HG03442 (cell line): ENCODE data around the gene PDCD5.
A peak's percentile ranks its signal among the peaks of the same experiment; 100 is the strongest.
"Not testable (repeated sequence)": the region's sequence is repeated elsewhere in the genome, so short reads cannot be mapped to it uniquely, and the experiment has no call there.

Experiments
- ATAC-seq: cut with Tn5 transposase; IDR thresholded peaks from one replicate; pipeline ENCODE4 v1.9.1; 2021; ENCODE audit warnings: mild to moderate bottlenecking, moderate library complexity; ENCODE audit not compliant: unreplicated experiment

PDCD5 gene

DNA sequence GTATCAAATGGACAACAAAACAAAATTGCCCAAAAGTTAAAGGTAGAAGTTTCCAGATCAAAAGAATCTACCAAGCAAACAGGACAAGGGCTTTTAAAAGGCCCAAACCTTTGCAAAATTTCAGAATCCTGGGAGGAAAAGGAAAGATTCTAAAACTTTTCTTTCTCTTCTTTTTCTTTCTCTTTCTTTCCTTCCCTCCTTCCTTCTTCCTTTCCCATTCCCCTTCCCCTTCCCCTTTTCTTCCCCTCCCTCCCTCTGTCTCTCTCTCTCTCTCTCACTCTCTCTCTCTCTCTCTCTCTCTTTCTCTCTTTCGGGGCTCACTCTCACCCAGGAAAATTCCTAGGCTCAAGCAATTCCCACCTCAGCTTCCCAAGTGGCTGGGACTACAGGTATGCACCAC lies 4.2 kb upstream of the PDCD5 start:
- no peak for ATAC-seq

DNA sequence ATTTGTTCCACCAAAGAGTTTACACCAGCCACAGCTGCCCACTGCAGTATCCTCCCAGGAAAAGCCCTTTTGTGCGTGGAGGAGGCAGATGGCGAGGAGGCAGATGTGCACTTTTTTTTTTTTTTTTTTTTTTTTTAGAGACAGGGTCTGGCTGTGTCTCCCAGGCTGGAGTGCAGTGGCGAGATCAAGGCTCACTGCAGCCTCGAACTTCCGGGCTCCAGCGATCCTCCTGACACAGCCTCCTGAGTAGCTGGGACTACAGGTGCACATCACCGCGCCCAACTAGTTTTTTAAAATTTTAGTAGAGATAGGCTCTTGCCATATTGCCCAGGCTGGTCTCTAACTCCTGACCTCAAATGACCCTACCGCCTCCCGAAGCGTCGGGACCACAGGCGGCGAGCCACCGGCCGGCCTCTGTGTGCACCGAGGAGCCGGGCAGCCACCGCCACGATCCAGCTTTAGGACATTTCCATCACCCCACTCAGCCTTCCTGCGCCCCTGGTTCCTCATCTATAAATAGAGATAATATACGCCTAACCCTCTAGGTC lies 563 bp upstream of the PDCD5 start:
- peak; percentile 17 for ATAC-seq

DNA sequence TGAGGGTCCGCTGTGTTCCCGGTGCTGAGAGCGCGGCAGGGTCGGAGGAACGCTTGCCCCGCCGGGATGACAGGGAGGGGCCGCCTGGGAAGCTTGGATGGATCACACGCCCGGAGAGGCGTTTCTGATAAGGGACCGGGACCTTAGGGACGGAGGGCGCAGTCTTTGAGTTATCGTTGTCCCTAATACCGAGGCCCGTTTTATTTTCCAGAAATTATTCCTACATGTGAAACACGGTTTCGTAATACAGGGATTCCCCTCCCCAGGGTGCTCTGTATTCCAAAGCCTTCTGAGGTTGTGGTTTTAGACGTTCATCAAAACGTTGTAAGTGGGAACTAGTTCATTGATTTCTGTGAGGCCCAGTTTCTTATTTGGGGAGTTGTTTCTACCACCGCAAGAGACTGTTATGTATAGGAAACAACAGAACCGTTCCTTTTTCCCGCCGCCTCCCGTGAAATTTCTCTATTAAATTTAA lies 752 bp downstream of the PDCD5 start:
- peak; percentile 4 for ATAC-seq

DNA sequence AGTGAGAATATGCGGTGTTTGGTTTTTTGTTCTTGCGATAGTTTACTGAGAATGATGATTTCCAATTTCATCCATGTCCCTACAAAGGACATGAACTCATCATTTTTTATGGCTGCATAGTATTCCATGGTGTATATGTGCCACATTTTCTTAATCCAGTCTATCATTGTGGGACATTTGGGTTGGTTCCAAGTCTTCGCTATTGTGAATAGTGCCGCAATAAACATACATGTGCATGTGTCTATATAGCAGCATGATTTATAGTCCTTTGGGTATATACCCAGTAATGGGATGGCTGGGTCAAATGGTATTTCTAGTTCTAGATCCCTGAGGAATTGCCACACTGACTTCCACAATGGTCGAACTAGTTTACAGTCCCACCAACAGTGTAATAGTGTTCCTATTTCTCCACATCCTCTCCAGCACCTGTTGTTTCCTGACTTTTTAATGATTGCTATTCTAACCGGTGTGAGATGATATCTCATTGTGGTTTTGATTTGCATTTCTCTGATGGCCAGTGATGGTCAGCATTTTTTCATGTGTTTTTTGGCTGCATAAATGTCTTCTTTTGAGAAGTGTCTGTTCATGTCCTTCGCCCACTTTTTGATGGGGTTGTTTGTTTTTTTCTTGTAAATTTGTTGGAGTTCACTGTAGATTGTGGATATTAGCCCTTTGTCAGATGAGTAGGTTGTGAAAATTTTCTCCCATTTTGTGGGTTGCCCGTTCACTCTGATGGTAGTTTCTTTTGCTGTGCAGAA lies 6.9 kb downstream of the PDCD5 start:
- not testable (repeated sequence) for ATAC-seq

DNA sequence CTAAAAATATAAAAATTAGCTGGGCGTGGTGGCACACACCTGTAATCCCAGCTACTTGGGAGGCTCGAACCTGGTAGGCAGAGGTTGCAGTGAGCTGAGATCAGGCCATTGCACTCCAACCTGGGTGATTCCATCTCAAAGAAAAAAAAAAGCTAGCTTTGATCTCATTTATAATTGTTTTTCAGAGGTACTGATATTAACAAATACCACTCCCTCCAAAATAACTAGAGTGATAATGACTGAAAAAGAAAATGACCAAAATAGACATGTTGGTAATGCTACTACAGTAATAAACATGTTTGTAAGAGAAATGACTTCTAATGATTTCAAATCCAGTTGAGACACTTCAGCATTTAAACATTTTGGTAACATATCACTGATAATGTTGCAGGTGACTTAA lies 13.0 kb downstream of the PDCD5 start:
- no peak for ATAC-seq

DNA sequence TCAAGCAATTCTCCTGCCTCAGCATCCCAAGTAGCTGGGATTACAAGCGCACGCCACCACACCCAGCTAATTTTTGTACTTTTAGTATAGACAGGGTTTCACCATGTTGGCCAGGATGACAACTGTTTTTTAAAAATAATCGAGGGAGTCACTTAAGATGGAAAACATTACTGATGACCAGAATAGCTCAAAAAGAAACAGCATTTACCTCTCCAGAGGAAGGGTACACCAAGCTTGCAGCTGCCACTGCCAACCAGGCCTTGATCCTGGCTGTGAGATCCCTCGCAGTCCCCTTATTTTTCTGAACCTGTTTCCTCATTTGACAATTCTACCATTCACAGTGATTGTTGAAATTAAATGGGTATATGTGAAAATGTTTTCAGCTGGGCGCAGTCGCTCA lies 14.5 kb downstream of the PDCD5 start:
- no peak for ATAC-seq

DNA sequence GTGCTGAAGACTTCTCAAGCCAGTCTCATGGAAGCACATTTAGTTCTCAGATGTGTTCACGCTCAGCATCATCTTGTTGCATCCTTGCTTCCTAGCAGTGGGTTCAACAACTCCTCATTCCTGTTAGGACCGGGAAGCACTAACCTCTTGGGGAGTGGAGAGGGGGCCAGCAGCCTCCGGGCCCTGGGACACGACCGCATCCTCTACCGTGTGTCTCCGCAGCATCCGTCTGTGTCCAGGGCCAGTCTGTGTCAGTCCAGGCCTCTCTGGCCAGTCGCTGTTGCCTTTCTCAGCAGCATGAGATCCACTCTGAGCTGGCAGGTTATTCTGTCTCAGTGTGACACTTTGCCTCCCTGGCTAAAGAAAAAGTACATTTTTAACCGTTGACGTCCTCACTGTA lies 17.0 kb downstream of the PDCD5 start:
- no peak for ATAC-seq

DNA sequence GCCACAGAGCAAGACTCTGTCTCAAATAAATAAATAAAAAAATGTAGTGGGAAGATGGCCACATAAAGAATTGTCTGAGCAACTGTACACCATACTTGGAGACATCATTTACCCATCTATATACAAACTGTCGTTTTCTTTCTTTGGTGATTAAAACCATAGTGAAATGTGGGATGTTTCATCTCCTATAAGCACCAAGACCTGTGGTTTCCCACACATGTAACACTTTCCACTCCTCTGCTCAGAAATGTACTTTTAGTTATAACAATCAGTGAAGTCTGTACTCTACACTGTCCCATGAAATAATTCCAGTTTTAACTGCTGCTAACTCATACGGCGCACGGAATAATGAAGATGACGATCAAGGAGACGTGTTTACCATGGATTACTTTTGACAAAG lies 18.3 kb downstream of the PDCD5 start:
- no peak for ATAC-seq

DNA sequence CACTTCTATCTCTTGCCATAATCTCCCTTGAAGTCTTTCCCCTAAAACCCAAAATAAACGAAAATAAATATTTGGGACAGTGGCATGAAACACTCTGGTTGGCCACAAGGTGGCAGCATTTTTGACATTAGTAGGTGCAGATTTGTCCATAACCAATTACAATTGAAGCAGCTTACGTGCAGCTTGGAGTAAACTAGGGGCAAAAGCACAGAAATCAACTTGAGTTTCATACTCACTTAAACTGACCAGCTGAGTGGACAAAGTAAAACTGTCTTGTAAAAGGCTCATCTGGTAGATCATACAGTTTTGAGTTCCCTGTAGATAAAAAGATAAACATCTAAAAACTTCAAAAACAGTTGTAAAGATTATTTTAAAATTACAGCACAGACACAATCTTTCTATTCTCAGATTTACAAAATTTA lies 18.8 kb downstream of the PDCD5 start:
- no peak for ATAC-seq

DNA sequence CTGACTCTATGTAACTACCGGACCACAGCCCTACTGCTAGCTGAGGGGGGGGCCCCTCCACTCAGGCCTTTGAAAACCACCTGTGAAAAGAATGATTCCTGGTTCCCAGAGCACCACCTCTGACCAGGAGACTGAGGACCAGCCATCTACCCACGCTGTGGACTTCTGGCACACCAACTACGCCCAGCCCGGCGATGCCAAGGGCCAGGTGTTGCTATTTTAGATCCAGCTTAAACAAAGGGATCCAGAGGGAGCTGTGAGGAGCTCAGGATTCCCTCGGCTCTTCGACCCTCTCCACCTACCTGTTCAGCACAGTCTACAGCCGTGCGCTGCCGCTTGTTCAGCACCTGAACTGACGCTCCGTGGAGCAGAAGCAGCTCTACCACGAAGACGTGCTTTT lies 23.0 kb downstream of the PDCD5 start:
- no peak for ATAC-seq

DNA sequence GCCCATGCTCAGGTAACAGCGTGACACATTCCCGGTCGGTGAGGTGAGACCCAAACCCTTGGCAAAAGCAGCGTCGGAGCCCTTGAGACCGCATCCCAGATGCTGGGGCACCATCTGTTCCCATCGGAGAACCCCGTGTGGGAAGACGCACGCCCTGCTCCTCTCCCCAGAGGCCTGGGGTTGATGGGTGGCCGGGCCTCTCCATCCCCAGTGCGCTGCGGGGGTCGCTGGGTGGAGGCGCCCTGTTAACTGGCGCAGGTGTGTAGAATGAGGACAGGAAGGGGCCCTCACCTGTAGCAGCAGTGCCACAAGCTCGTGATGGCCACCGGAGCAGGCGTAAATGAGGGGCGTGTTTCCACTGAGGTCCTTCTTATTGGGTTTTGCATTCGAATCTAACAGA lies 24.6 kb downstream of the PDCD5 start:
- no peak for ATAC-seq

DNA sequence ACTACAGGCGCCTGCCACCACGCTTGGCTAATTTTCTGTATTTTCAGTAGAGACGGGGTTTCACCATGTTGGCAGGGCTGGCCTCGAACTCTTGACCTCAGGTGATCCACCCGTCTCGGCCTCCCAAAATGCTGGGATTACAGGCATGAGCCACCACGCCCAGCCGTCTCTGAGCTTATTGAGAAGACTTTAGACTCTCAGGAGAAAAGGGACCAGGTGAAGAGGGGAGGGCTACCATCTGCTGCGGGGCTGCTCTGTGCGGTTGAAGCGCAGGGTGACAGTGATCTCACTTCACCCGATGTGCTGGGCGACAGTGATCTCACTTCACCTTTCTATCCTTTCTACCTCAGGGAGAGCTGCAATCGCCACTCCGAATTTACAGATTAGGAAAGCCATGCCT lies 25.3 kb downstream of the PDCD5 start:
- no peak for ATAC-seq

DNA sequence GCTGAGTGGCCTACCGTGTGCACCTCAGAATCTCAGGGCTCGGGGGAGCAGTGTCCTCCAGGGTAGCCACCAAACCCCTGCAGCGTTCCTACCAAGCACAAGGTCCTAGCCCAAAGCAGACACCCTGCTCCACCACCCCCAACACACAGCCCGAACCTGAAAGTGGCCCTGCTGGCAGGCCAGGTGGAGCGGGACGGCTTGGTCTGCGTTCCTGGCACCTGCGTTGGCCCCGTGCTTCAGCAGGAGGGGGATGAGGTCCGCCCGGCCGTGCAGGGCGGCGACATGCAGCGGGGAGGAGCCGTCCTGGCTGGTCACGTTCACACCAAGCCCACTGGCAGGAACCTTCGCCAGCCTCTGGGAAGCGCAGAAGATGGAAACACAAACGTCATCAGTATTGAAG lies 26.5 kb downstream of the PDCD5 start:
- ATAC-seq = no peak

DNA sequence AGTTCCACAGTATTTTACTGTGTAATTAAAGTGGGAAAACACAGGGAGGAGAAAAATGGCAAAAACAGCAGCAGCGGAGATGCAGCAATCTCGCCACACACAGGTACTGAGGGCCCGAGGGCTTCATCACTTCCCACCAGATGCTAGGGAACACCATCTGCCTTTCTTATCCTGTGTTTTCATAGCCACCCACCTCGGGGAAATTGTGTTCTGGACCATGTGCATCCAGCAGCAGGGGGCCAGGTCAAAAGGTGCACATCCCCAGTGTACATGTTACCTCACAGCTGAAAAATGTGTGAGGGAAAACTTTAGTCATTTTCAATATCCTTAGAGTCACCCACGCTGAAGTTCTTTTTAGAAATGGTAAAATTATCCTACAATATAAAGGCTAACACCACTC lies 30.2 kb downstream of the PDCD5 start:
- ATAC-seq = no peak

DNA sequence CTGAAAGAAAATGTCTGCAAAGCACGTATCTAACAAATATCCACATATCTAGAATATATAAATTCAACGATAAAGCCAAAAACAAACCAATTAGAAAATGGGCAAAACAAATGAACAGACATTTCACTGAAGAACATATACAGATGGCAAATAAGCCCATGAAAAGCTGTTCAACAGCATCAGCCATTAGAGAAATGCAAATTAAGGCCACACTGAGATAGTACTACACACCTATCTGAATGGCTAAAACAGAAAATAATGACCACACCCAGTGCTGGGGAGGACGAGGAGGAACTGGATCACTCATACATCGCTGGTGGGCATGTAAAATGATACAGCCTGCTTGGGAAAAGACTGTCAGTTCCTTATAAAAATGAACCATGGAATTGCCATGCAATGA lies 32.0 kb downstream of the PDCD5 start:
- ATAC-seq = no peak

DNA sequence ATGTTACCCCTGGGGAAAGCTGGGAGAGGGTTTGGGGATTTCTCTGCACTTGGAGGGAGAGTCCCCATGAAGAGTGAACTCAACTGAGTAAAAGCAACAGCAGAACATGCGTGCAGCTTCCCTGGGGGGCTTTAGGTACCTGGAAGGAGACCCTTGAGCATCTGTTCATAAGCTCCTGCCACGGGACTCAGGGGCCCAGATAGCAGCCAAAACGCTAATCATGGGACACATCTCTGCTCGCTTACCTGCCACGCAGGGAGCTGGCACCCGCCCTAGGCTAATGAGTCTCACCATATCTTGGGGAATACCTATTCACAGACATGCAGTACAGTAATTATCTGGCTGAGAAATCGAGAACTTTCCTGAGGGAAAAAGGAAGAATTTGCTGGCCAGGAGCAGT lies 33.9 kb downstream of the PDCD5 start:
- no peak for ATAC-seq

DNA sequence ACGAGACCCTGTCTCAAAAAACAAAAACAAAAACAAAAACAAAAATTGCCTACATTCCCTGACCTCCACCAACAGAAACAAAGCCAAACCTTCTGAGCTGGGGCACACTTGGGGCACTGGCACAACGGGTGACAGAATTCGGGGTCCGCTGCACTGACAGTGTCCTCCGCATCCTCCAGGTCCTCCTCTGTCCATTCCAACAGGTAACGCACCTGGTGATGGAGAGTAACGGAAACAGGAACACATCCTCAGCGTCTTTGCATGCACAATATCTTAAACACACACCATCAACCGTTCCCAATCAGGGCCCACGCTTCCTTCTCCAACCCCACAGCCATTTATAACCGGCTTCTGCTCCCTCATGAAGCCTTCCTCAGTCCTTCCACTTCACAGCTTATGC lies 34.6 kb downstream of the PDCD5 start:
- ATAC-seq = no peak

DNA sequence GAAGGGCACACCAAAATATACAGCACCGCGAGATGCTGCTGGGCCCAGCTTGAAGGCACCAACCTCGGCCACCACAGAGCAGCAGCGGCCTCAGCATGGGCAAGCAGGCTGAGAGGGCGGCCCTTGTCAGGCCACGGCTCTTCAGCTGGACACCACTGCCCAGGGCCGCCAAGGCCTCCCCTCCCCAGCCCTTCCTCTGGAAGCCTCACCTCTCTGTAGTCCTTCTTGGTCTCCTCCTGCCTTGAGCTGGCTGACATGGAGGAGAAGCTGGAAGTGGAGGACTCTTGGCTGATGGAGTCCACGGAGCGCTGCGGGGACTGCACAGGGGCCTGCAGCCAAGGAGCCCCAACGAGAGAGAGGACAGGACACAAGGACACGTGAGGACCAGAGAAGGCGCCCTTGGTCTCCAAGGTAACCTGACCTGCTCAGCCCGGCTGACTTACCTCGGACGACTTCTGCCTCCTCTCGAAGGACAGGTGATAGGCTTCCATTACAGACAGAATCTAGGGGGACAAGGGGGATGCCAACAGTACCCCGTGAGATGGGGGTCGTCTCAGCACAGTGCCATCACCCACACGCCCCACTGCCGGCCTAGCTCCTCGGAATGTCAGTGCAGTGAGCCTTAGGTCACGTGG lies 38.2 kb downstream of the PDCD5 start:
- no peak for ATAC-seq

DNA sequence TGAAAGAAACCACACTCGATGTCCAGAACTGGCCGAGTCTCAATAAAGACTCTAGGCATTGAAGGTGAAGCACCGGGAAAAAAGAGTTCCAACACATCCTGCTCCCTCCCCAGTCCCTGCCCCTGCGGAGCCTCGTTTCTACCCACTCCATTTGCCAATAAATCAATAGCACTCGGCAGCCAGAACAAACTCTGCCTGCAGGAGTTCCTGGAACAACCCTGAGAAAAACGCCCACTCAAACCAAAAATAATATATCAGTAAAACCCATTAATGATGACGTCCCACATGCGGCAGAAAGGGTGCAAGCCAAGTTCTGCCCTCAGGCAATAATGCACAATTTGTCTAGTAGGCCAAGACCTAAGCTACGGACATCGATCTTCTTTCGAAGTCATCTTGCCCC lies 41.0 kb downstream of the PDCD5 start:
- ATAC-seq = no peak

DNA sequence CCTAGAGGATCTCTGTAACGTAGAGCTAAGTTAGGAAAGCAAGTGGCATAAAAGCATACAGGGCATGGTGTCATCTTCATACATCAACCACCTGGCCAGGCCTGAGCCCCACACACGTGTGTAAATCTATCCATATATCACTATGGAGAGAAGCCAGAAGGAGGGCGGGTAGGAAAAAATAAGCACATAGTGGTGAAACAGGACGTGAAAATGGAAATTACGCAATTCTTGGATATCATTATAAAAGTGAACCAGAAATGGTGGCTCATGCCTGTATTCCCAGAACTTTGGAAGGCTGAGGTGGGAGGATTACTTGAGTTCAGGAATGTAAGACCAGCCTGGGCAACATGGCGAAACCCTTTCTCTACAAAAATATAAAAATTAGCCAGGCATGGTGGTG lies 43.4 kb downstream of the PDCD5 start:
- ATAC-seq = no peak

DNA sequence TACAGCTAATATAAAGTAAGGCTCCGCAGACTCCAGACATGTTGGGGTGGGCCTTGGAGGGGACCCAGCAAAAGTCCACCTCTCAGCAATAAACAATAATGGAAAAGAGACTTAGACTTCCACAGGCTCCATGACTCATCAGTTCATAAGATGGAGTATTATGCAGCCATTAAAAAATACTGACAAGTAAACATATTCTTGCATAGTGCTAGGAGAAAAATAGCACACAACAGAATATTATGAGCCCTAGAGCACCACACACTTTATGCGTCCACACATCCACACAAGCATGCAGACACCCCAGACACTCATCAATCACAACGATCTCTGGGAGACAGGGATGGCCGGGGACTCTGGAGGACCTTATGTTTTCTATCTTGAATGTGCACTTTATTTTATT lies 46.0 kb downstream of the PDCD5 start:
- no peak for ATAC-seq

DNA sequence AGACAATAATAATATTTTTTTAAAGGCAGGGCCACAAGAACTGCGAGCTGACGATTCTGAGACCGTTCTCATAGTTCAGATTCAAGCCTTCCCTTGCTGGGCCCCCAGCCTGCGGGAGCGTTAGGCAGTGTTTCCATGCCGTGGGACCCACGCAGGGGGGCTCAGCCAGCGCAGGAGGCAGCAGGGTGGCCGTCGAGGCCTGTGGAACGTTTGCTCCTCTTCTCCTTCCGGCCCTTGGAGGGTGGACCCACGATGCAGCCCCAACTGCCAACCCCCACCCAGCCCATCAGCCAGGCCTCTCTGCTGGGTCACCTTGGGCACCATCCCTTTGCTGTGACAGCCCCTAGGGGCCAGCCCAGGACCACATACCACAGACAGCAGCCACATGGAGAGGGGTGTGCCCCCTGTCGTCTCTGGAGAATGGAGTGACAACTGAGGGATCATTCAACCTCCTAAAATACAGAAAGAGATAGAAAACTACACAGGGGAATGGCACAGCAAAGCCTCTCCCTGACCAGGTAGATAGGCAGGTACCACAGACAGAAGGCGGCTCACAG lies 46.8 kb downstream of the PDCD5 start:
- no peak for ATAC-seq
